Activated T-cell treated with anti-CD3 and anti-CD28 coated beads, Interleukin-2, amount 50 U/mL, for 48 hours (primary cell): ENCODE results near the gene SLC16A1.

Experiments used
- DNase-seq, 2 experiments: peaks; one replicate each; pipeline ENCODE4 v3.0.0-alpha.2; 2020

Gene SLC16A1

DNA sequence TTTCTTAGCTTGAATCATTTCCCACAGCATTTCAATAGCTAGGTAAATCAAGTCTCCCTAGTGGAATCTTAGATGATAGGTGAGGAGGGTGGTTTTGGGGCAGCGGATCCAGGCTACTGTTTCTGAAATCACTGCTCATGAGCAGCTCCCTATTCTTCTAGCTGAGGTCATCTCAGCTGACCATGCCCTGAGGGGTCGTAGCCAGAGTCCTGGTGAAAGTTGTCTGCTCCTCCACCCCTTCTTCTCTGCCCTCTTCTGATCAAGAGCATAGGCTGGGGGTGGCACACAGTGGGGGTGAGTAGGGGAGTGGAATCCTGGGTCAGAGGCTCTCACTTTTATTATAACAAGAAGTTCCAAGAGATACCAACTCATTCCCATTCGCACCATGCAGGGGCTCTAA, 76.2 kb downstream of the SLC16A1 start:
- DNase-seq: no peak

DNA sequence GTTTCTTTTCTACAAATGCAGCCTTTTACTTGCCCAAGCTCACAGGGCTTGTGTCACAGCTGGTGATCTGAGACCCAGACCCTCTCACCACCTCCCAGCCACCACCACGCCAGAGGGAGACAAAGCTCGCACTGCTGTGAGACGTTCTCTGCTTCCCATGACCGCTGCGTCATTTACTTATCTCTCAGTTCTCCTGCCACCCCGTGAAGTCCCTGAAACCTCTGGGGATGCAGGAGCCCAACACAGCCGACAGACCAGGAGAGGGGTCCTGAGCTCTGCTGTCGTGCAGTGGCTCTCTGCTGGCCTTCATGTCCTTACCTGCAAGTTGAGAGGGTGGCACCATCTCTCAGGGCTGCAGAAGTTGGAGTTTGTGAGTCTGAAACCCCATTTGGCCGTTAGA, 77.7 kb downstream of the SLC16A1 start:
- DNase-seq: no peak

DNA sequence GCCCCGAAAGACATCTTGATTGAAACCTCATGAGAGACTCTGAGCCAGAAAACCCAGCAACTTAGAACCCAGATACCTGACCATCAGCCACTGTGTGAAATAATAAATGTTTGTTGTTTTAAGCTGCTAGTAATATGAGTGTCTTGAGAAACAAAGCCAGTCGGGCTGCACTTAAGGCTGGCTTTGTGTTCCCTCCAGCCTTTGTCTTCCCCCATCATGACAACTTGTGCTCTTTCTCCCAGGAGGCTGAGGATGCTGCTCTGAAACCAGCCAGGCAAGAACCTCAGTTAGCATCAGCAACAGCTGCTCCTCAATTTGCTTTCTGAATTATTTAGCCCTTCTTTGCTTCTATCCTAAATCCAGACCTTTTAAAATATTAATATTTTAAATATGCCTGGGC, 78.2 kb downstream of the SLC16A1 start:
- DNase-seq: no peak

DNA sequence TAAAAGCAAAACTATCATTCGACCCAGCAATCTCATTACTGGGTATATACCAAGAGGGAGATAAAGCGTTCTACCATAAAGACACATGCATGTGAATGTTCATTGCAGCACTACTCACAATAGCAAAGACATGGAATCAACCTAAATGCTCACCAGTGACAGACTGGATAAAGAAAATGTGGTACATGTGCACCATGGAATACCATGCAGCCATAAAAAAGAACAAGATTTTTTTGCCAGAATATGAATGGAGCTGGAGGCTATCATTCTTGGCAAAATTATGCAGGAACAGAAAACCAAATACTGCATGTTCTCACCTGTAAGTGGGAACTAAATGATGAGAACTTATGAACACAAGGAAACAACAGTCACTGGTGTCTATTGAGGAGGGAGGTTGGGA, 79.7 kb downstream of the SLC16A1 start:
- no peak for DNase-seq

DNA sequence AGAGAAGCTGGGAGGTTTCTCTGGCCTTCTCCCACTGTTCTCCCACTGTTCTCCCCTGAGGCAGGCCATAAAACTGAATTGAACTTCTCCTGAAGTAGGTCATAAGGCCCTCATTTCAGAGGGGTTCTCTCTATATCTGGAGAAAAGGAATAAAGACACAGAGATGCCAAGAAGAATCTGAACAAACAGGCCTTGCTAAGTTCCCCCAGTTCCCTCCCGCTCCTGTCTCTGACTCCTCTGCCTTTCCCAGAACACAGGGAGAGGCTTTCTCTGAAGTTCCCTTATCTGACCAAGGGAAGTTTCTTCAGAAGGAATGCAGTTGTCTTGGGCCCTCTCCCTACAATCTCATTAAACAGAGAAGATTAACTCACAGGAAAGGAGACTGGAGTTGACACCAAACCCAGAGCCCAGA, 83.4 kb downstream of the SLC16A1 start:
- no peak for DNase-seq

DNA sequence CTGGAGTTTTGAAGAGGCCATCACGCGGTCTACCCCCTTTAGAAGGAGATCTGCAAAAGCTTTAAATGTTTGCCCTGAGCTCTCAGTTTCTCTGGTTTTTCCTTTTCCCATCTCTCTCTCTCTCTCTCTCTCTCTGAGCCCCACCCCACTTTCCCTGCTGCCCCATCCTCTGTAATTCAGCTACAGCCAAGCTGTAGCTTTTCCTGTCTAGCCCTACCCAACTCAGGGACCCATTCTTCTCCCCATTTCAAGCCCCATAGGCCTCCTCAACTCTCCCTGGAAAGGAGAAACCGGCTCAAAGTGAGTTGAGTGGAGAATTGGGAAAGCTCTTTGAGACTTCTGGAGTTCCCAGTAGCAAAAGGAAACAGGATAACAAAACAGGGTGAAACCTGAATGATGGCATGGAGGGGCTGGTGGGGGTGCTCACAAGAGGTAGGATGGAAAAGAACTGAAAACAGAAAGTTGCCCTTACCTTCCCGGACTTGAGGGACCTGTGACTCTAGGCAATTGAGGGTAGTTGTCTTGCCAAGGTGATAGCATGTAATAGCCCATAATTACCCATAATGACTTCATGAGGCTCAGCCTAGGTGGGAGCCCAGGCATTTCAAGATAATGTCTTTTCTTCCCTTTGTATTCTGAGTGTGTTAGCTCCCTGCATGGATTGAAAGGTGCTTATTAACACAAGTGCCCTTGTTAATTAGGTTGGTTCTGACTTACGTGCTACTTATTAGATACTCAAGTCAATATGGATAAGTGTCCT, 84.9 kb downstream of the SLC16A1 start:
- no peak for DNase-seq

DNA sequence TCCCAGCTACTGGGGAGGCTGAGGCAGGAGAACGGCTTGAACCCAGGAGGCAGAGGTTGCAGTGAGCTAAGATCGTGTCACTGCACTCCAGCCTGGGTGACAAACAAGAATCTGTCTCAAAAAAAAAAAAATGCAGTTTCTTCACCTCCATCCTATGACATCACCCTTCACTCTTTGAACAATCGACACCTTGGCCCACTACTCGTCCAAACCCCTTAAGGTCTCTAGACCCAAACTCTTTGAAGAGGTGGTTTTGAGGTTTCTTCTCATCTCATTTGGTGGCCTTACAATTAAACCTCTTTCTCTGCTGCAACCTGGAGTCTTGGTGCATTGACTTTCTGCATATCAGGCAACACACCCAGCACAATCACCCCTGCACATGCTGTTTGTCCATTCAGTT, 86.1 kb downstream of the SLC16A1 start:
- DNase-seq: no peak

DNA sequence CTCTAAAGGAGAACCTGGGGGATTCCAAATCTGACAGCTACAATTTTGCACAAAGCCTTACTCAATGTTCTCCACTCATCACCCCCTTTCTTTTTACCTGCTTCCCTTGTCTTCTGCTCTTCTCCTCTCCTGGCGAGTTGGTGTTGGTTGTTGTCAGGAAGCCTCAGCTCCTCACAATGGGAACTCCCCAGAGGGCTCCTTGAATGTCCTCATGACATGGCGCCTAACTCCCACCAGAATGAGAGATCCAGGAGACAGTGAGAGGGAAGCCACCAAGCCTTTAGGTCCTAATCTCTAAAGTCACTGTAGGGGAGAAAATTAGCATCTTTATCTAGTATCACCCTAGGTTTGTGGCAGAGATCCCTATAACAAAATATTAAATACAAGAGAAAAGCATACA, 87.8 kb downstream of the SLC16A1 start:
- DNase-seq: no peak

DNA sequence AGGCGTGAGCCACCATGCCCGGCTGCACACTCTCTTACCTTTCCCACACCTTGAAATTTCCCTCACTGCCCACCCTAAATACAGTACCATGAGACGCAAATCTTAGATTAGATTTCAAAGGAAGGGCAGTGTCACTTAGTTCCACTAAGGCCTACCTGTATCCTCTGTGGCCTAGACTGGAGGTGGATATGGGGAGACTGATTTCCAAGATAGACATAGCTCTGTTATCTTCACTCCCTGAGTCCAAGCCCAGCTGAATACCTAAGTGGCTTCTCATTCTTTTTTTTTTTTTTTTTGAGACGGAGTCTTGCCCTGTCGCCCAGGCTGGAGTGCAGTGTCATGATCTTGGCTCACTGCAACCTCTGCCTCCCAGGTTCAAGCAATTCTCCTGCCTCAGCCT, 89.0 kb downstream of the SLC16A1 start:
- no peak for DNase-seq

DNA sequence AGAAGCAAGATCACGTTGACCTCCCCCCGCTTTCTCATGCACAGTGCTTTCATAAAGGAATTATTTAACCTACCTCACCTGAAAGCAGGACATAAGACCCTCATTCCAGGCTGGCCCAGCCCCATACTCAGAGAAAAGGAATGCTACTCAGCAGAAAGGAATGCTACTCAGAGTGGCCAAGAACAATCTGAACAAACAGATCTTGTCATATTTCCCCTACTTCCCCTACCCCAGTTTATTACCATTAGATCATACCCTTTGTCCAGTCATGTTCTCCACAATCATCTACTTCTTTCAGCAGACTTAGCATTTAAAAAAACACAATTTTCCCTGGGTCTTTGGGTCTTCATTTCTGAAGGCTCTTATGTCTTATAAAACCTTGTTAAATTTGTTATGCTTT, 89.8 kb downstream of the SLC16A1 start:
- no peak for DNase-seq

DNA sequence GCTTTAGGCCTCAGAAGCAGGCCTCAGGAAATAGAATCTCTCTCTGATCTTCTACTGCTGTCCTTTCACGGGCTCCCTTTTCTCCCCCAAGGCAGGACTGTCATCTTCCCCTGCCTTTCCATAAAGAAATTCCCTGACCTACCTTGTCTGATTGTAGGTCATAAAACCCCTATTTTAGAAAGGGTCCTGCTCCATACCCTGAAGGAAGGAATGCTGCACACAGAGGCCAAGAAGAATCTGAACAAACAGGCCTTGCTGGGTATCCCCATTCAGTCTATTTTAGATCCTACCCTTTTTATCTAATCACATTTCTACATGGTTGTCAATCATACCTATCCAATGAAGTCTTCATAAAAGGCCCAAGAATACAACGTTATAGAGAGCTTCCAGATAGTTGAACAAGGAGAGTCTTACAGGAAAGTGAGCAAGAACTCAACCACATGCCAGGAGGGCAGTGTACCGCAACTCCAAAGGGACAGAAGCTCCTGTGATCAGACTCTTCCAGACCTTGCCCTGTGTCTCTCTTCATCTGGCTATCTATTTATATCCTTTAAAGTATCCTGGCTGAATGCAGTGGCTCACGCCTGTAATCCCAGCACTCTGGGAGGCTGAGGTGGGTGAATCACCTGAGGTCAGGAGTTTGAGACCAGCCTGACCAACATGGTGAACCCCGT, 93.1 kb downstream of the SLC16A1 start:
- DNase-seq: no peak
